SK-N-SH treated with all-trans-retinoic acid at 6 μM for 48 hours (cell line): ENCODE measurements around the gene FZD7.

ENCODE experiments used
- BACH2 ChIP-seq: fragments of 250-450 bp; sonication (Bioruptor Pico); IDR thresholded peaks from 2 replicates; pipeline ENCODE4 v1.9.0; 2021; ENCODE audit warnings: mild to moderate bottlenecking, borderline replicate concordance
- PATZ1 ChIP-seq: fragments of 250-450 bp; sonication (Bioruptor Pico); IDR thresholded peaks from 2 replicates; pipeline ENCODE4 v1.8.0; 2020; ENCODE audit warnings: mild to moderate bottlenecking, moderate library complexity, borderline replicate concordance
- POU6F1 ChIP-seq: fragments of 250-450 bp; sonication (Bioruptor Pico); IDR thresholded peaks from 2 replicates; pipeline ENCODE4 v1.8.0; 2021; ENCODE audit warnings: low read depth, mild to moderate bottlenecking, moderate library complexity, borderline replicate concordance
- ZFP30 ChIP-seq: fragments of 450-650 bp; formaldehyde crosslinking; IDR thresholded peaks from 2 replicates; pipeline ENCODE4 v1.5.0; 2022; ENCODE audit warnings: mild to moderate bottlenecking, moderate library complexity

DNA sequence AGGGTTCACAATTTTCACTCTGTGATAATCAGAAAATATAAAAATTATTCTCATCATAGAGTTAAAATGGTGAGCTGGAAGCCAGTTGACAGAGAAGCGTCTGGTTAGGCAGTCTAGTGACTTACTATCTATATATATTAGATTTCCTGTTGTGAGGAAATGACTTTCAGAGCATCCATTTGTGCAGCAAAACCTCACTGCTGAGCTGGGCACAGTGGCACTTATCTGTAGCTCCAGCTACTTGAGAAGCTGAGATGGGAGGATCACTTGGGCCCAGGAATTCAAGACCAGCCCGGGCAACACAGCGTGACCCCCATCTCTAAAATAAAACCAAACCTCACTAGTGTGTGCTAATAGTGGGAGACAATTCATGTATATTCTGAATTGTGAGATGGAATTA is 32.2 kb downstream of the FZD7 start:
- TF ChIP-seq BACH2 (CRISPR knock-in tag) (no peak), ZFP30 (CRISPR knock-in tag) (no peak), PATZ1 (CRISPR knock-in tag) (no peak), POU6F1 (CRISPR knock-in tag) (no peak)
